GM19468 (cell line): ENCODE results near the gene STXBP6.

ENCODE experiments used
- ATAC-seq: cut with Tn5 transposase; IDR thresholded peaks from one replicate; pipeline ENCODE4 v1.9.1; 2021; ENCODE audit warnings: mild to moderate bottlenecking, moderate library complexity, moderate number of reproducible peaks; ENCODE audit not compliant: unreplicated experiment; ENCODE audit errors: extremely low read depth

Gene STXBP6

GRCh38 chr14:24895622-24896021 is 154.3 kb downstream of the STXBP6 start:
- no peak for ATAC-seq

DNA sequence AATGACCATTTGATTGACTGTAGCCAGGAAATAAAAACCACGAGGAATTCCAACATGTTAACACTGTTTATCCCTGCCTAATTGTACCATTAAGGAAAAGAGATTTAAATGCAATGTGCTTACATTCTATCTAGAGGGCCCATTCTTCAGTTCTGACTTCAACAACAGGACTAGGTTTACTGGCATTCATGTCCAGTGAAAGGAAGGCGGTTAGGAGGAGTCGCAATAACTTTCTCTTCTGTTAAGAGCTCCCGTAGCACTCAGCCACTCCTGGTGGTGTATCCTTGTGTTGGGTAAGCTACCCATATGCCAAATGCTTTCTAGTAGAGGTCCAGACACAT is 154.7 kb downstream of the STXBP6 start:
- ATAC-seq = no peak

- no peak for ATAC-seq
Measured at GRCh38 chr14:24894583-24895242, 155.2 kb downstream of the STXBP6 start.

DNA sequence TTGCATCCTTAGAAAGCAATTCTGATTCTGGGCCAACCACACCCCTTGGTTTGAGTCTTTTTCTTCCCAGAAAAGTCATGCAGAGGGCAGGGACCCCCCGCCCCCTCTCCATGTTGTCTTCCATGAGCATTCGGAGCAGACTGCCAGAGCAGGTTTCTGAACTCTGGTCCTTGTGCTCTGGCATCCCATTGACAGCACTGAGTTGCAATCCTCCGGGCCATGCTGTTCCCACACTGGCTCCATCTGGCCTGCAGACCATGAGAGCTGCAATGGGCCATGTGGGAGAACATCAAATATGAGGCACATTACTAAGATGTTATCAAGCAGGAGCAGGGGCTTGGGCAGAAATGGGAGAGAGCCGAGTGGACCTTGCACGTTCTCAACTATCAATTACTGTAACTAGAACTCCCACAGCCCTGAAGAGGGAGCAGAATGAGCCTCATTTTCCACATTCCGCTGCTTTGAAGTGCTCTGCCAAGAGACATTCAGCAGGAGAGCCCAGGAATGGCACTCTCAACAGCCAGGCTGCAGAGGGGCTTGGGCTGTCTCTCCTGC is 157.4 kb downstream of the STXBP6 start:
- ATAC-seq = no peak

- ATAC-seq = no peak
Measured at GRCh38 chr14:24891987-24892496, 157.9 kb downstream of the STXBP6 start.

DNA sequence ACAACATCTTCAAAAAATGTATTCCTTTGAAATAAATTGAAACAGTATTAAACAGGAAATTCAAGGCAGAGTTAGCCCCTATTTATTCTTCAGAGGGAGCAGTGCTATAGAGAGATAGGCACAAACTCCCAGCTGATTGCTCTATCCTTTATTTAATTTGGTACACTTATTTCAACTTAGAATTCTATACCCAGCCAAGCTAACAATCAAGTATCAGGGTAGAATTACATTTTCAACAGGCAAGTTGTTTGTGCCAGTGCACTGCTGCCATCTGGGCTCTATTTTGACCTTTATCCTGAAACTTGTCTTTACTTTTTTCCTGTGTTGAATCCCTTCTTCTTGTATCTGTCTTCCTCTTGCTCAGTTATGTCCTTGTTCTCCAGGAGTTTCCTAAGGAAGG is 159.2 kb downstream of the STXBP6 start:
- ATAC-seq = no peak

- no peak for ATAC-seq
Measured at GRCh38 chr14:24889843-24890242, 160.1 kb downstream of the STXBP6 start.

GRCh38 chr14:24888532-24888931 is 161.4 kb downstream of the STXBP6 start:
- no peak for ATAC-seq

DNA sequence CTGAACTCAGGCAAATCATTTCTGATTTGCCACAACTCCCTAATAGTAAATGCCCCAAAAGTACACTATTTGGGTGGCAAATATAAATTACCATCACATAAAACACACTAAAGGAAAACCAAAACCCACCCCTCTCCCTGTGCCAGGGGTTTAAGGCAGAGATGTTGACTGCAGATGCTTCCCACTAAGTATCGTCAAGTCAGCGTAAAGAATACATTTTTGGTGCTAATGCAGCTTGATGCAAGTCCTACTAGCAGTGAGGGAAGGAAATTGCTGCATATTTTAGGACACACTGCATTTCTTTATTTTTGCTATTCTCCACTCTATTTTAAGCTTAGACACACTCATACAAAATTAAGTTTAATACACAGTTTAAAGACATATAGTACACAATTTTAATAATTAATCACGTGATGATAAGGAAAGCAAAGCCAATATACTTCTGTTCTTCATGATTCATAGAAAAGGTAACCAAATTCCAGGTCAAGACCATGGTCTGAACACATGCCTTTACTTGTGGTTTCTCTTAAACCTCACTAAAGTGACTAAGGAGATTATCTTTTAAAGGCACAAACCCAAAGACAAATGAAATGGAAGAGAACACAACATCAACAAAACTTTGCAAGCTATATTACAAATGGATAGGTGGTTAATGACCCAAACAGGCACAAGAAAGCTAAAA is 162.2 kb downstream of the STXBP6 start:
- no peak for ATAC-seq

DNA sequence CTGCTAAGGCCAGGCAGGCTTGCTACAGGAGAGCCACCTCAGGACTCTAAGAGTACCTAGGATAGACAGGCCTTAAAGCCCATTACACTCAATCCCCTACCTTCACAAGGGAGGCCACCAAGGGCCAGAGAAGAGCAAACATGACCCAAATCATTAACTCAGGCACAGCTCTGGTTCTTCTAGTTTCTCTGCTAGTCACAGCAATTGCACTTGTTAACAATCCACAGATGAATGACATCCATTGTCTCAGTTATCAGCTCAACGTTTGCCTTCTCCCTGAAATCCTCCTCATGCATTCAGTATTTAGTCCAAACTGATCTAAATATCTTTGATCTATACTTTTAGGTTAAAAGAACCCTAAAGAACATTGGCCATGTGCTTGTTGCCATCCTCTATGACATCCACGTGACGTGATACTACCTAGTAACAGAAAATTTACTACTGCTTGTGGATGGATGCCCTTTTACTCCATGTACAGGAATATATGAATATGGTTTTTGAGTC is 164.5 kb downstream of the STXBP6 start:
- ATAC-seq = no peak

GRCh38 chr14:24883576-24883975 is 166.4 kb downstream of the STXBP6 start:
- no peak for ATAC-seq

GRCh38 chr14:24881116-24881893 is 168.6 kb downstream of the STXBP6 start:
- no peak for ATAC-seq

- no peak for ATAC-seq
Measured at GRCh38 chr14:24880689-24881088, 169.3 kb downstream of the STXBP6 start.

GRCh38 chr14:24879661-24880386 is 170.1 kb downstream of the STXBP6 start:
- no peak for ATAC-seq

DNA sequence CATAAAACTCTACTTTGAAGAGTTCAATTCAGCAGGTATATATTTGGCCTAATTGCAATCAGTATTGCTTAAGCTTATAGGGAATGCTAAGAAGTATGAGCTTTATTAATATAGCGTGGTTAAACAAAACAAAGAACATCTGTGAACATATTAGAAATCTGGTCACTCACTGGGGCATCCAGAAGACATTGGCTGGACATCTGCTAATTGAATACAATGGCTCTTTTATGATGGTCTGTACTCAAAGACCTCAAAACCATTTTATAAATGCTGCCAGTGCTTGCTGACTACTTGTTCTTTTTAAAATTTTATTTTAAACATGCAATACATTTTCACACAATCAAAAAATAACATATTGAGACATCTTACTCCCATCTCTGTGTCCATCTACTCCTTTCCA is 173.0 kb downstream of the STXBP6 start:
- no peak for ATAC-seq

DNA sequence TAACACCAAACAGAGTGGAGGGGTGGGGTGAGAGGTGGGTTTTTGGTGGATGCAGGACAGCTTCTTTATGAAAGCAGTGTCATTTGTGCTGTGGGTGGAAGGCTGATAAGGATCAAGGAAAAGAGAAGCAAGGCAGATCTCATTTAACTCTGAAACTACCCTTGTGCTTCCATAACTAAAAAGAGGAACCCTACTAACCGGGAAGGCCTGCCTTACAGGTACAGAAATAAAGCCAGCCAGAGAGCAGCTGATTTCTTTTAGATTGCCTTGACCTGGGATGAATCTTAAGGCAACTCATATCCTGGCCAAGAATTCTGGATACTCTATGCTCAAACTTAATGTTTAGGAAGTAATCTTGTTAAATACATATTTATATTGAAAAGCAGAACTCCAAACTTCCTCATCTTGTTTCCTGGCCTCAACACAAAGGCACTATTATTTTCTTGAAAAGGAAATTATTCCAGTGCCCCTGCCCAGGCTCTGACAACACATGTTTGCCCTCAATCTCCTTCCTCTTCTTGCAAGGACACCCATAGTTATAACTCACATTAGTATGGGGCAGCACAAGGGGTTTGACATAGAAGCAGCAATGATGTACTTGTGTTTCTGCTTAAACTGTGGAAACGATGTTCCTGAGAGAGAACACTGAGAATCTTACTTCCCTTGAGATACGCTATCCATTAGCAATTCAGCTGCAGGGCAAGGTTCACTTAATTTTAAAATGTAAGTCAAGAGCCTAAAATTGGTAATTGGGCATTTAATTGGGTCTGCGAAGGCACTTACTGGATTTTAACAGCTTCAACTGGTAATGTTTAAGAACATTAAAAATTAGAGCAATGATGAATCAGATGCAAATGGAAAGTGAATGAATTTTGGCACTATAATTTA is 173.7 kb downstream of the STXBP6 start:
- ATAC-seq = no peak

GRCh38 chr14:24875203-24875838 is 174.6 kb downstream of the STXBP6 start:
- ATAC-seq = no peak

GRCh38 chr14:24874514-24875202 is 175.3 kb downstream of the STXBP6 start:
- ATAC-seq = no peak
